ENCODE measurements around the gene NAALADL2. TPM values are rescaled to one million over a fixed set of nuclear protein-coding genes. Genes with fewer than 3 reads are reported as not detected.

The NAALADL2 gene
- total RNA-seq, 1 experiment from 2014 or later: 1.6 TPM

GRCh38 chr3:174957081-174957480 lies 97.9 kb downstream of the NAALADL2 start:
- no peak overlapping the region for H2BK12ac ChIP-seq (ENCODE audit: insufficient read length, low read depth, low read length)
- H3K27me3 ChIP-seq (ENCODE audit: insufficient read depth, low read length): no peaks in the 10 kb centered on the region
- peaks cover 17 to 19% of the 10 kb centered on the region in 2 experiments for H3K4me1 Mint-ChIP-seq
- no peak overlapping the region for H3K4me2 ChIP-seq (ENCODE audit: insufficient read depth, insufficient read length, low read length)
- no peak overlapping the region for H4K91ac ChIP-seq (ENCODE audit: insufficient read length, low read depth, low read length)
- no peak overlapping the region for H2AK5ac ChIP-seq (ENCODE audit: insufficient read length, low read length)
- H3K79me1 ChIP-seq (ENCODE audit: insufficient read depth, low read depth, low read length, poor library complexity, severe bottlenecking): no peaks in the 10 kb centered on the region
- H2BK5ac ChIP-seq (ENCODE audit: insufficient read length, low read length): no peak overlapping the region
- H4K20me1 ChIP-seq (ENCODE audit: control insufficient read depth, insufficient read depth, insufficient read length): no peaks in the 10 kb centered on the region
- H3K4me3 Mint-ChIP-seq: no peak overlapping the region
- H2BK20ac ChIP-seq (ENCODE audit: low read depth, low read length, poor library complexity, severe bottlenecking): no peak overlapping the region
- no peak overlapping the region for H3K56ac ChIP-seq (ENCODE audit: insufficient read length, low read depth, low read length)
- H2AFZ ChIP-seq (ENCODE audit: low read length): no peak overlapping the region
- peak overlapping the region in 2 of 3 experiments; percentile 11 to 39; a peak in 1 of 7 replicates for H3K27ac Mint-ChIP-seq
- H3K9ac ChIP-seq (ENCODE audit: extremely low read depth, insufficient read length, low read length): no peak overlapping the region
- no peak overlapping the region for H2BK120ac ChIP-seq (ENCODE audit: low read depth, low read length, poor library complexity, severe bottlenecking)
- H3K9me3 ChIP-seq (ENCODE audit: control insufficient read depth, low read depth, low read length): no peaks in the 10 kb centered on the region
- H4K8ac ChIP-seq (replicated peaks; ENCODE audit: insufficient read length, low read depth, low read length): no peak overlapping the region
- no peaks in the 10 kb centered on the region for H3K4me1 ChIP-seq (ENCODE audit: insufficient read depth, low read length)
- no peak overlapping the region for H3K14ac ChIP-seq (ENCODE audit: insufficient read depth, low read length)
- H3K27ac ChIP-seq (ENCODE audit: insufficient read length, low read depth, low read length): no peak overlapping the region
- H3K36me3 Mint-ChIP-seq (ENCODE audit: insufficient read depth in 1 of 3, low read depth in 3 of 3): no peaks in the 10 kb centered on the region
- no peak overlapping the region for H2BK15ac ChIP-seq (ENCODE audit: low read depth, low read length)
- no peak overlapping the region for H3K18ac ChIP-seq (ENCODE audit: insufficient read length, low read depth, low read length)
- no peak overlapping the region for H3T11ph ChIP-seq (ENCODE audit: low read length)
- H3K23me2 ChIP-seq (ENCODE audit: insufficient read length, low read depth, low read length, poor library complexity, severe bottlenecking): no peaks in the 10 kb centered on the region
- no peak for DNase-seq
- no peak overlapping the region for H4K5ac ChIP-seq (ENCODE audit: insufficient read length, low read depth, low read length)
- no peaks in the 10 kb centered on the region for H3K27me3 Mint-ChIP-seq (ENCODE audit: low read depth)
- no CpG with 5 or more reads among the region's 2 CpGs for WGBS (ENCODE audit: extremely low coverage, insufficient read length, low lambda C conversion rate)
- H3K4ac ChIP-seq (ENCODE audit: low read depth, low read length): no peak overlapping the region
- no peaks in the 10 kb centered on the region for H3K9me3 Mint-ChIP-seq
- no peaks in the 10 kb centered on the region for H3K79me2 ChIP-seq (ENCODE audit: insufficient read depth, low read length)
- no peak for TF ChIP-seq CTCF (conservative IDR thresholded peaks at IDR 0.05)
- H3K23ac ChIP-seq (ENCODE audit: insufficient read length, low read depth, low read length): no peak overlapping the region

All from H9 (cell line).